Fibroblast of skin of back (primary cell): ENCODE data around the gene TRMT1. TPM values are rescaled to one million over a fixed set of nuclear protein-coding genes. Genes with fewer than 3 reads are reported as not detected.
"Not testable (repeated sequence)": the region's sequence is repeated elsewhere in the genome, so short reads cannot be mapped to it uniquely, and the experiment has no call there.

Experiments
- DNase-seq: peaks from one replicate; pipeline ENCODE4 v3.0.0-alpha.2; 2013
- polyA plus RNA-seq, 2 experiments: library from polyadenylated mRNA; unstranded; fragments of 120-200 nt; gene quantifications; one replicate each; pipeline ENCODE4 v1.2.1, GENCODE V29; 2013; ENCODE audit not compliant: insufficient read length in 2 of 2

Gene TRMT1
- polyA plus RNA-seq (2013, experiment 1 of 2; ENCODE audit: insufficient read length): 27.5 TPM
- polyA plus RNA-seq (2013, experiment 2 of 2; ENCODE audit: insufficient read length): 18.2 TPM

- DNase-seq: peak; percentile 96
Measured at GRCh38 chr19:13116282-13117175, at the start of gene TRMT1. TRMT1 (minus strand) TSS chr19:13116740; CDS start chr19:13116399, 341 bp downstream.

GRCh38 chr19:13166151-13166550 is 49.6 kb upstream of the TRMT1 start:
- not testable (repeated sequence) for DNase-seq

GRCh38 chr19:13165162-13165997 is 48.8 kb upstream of the TRMT1 start:
- DNase-seq: peak; percentile 71

- DNase-seq: peak; percentile 79
Measured at GRCh38 chr19:13164343-13165161, 48.0 kb upstream of the TRMT1 start.

- DNase-seq: peak; percentile 88
Measured at GRCh38 chr19:13163609-13164342, 47.2 kb upstream of the TRMT1 start.

GRCh38 chr19:13162724-13163608 is 46.4 kb upstream of the TRMT1 start:
- DNase-seq: peak; percentile 95

- DNase-seq: peak; percentile 38
Measured at GRCh38 chr19:13160557-13160956, 44.0 kb upstream of the TRMT1 start.

- DNase-seq: no peak
Measured at GRCh38 chr19:13159713-13160112, 43.2 kb upstream of the TRMT1 start.

- DNase-seq: peak; percentile 50
Measured at GRCh38 chr19:13155472-13156359, 39.2 kb upstream of the TRMT1 start.

GRCh38 chr19:13154911-13155471 is 38.5 kb upstream of the TRMT1 start:
- peak; percentile 54 for DNase-seq

GRCh38 chr19:13154241-13154778 is 37.8 kb upstream of the TRMT1 start:
- DNase-seq: peak; percentile 94

GRCh38 chr19:13153569-13154240 is 37.2 kb upstream of the TRMT1 start:
- peak; percentile 38 for DNase-seq

- peak; percentile 95 for DNase-seq
Measured at GRCh38 chr19:13152974-13153568, 36.5 kb upstream of the TRMT1 start.

GRCh38 chr19:13152356-13152973 is 35.9 kb upstream of the TRMT1 start:
- DNase-seq: no peak

- peak; percentile 96 for DNase-seq
Measured at GRCh38 chr19:13151605-13152355, 35.2 kb upstream of the TRMT1 start.

- no peak for DNase-seq
Measured at GRCh38 chr19:13150931-13151604, 34.5 kb upstream of the TRMT1 start.
